ENCODE measurements around the gene BCDIN3D. TPM values are rescaled to one million over a fixed set of nuclear protein-coding genes. Genes with fewer than 3 reads are reported as not detected.

The BCDIN3D gene
- total and polyA plus RNA-seq, 9 of the 15 experiments (the other 6 are each of a cell fraction or from before 2014, with no cell fraction given), result 3.7 to 6.9 (median 5.6) TPM

DNA sequence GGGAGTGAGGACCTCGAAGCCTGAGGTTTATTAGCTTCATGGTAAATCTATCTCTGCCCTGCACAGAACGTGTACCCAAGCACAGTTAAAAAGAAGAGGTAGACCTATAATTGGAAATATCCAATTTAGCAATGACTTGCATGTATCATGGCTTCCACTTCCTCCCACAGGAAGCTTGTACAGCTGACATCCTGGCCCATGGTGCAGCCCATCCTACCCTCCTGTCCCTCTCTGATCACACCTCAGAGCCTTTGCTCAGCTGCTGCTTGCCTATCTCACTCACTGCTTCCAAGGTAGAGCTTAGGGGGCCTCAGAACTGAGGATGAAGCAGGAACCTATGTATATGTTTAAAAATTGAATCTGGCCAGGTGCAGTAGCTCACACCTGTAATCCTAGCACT, 4.3 kb upstream of the BCDIN3D start:
- ChIA-PET POLR2A (no interaction called here), CTCF (ENCODE audit: low intra/inter-chr PET ratio) (no interaction called here)
- peaks cover 10% of the 10 kb centered on the region in 2 experiments; a peak in 4 of 5 replicates for H3K4me1 ChIP-seq (replicated peaks in 1 of 2; ENCODE audit: control insufficient read depth in 2 of 2, insufficient read depth in 2 of 2, low read length in 2 of 2)
- no peak for ATAC-seq
- in situ Hi-C loops (cut with MboI) (no loop called here), intact Hi-C loops (cut with micrococcal nuclease) (no loop called here)
- no peaks in the 10 kb centered on the region for H3K36me3 ChIP-seq (ENCODE audit: control insufficient read depth, insufficient read depth, low read length)
- H2AFZ ChIP-seq (ENCODE audit: low read depth, low read length), result no peak overlapping the region
- peaks cover 9 to 14% of the 10 kb centered on the region in 2 experiments; a peak in 3 of 5 replicates for H3K27me3 ChIP-seq (ENCODE audit: control insufficient read depth in 2 of 2, insufficient read depth in 2 of 2, low read length in 2 of 2)
- no peaks in the 10 kb centered on the region for H4K20me1 ChIP-seq (replicated peaks; ENCODE audit: control insufficient read depth, insufficient read depth, low read length)
- H3K79me2 ChIP-seq (ENCODE audit: control insufficient read depth, insufficient read depth, low read length), result peaks cover 12% of the 10 kb centered on the region
- FAIRE-seq, result no peak
- 0% methylated on average over 2 of the region's 2 CpGs for WGBS (ENCODE audit: insufficient coverage, low coverage, missing lambda C conversion rate)
- no peak overlapping the region for H3K4me2 ChIP-seq (ENCODE audit: insufficient read depth, low read length)
- no peak for DNase-seq (ENCODE audit: extremely low read depth in 1 of 4, low spot score in 3 of 4)
- no TSS peak for BruUV-seq (replicated peaks)
- no peaks in the 10 kb centered on the region for H3K9me1 ChIP-seq (ENCODE audit: control insufficient read depth, insufficient read depth, low read length)
- no peak overlapping the region for H3K27ac ChIP-seq (ENCODE audit: extremely low read depth, low read depth, low read length)
- no peak overlapping the region for H3K4me3 ChIP-seq
- H3K9me3 ChIP-seq (replicated peaks; ENCODE audit: control insufficient read depth, insufficient read depth, low read depth, low read length), result no peaks in the 10 kb centered on the region
- no peak overlapping the region for H3K9ac ChIP-seq (ENCODE audit: insufficient read depth in 1 of 2, low read depth in 2 of 2, low read length in 2 of 2)
- TF ChIP-seq ZNF12 (CRISPR knock-in tag; IDR thresholded peaks at IDR 0.05) (no peak), HMG20A (CRISPR knock-in tag; conservative IDR thresholded peaks at IDR 0.05) (no peak), ZNF75A (CRISPR knock-in tag; IDR thresholded peaks at IDR 0.05) (no peak), U2AF2 (optimal IDR thresholded peaks at IDR 0.05; ENCODE audit: low read depth, low read length) (no peak), SPI1 (IDR thresholded peaks at IDR 0.05; ENCODE audit: borderline replicate concordance, low read depth, low read length) (peak; percentile 40; the same call in 1 of the 2 replicates), FUS (optimal IDR thresholded peaks at IDR 0.05; ENCODE audit: low read depth, low read length) (no peak), ZNF140 (CRISPR knock-in tag; IDR thresholded peaks at IDR 0.05) (no peak), ZBED1 (IDR thresholded peaks at IDR 0.05) (no peak), NFE2 (IDR thresholded peaks at IDR 0.05; ENCODE audit: low read depth) (0 out of 2 replicates have a peak, but pooled peaks have one; percentile 10), ZFP36 (IDR thresholded peaks at IDR 0.05; ENCODE audit: low read depth, low read length, partially characterized antibody) (no peak), SRSF9 (IDR thresholded peaks at IDR 0.05; ENCODE audit: borderline replicate concordance, low read depth, low read length) (no peak), ZC3H8 (IDR thresholded peaks at IDR 0.05) (no peak), SAP30 (IDR thresholded peaks at IDR 0.05; ENCODE audit: borderline replicate concordance, insufficient read depth, low read depth, low read length, poor library complexity, severe bottlenecking) (no peak)
- TF ChIP-seq, protein P1, sequence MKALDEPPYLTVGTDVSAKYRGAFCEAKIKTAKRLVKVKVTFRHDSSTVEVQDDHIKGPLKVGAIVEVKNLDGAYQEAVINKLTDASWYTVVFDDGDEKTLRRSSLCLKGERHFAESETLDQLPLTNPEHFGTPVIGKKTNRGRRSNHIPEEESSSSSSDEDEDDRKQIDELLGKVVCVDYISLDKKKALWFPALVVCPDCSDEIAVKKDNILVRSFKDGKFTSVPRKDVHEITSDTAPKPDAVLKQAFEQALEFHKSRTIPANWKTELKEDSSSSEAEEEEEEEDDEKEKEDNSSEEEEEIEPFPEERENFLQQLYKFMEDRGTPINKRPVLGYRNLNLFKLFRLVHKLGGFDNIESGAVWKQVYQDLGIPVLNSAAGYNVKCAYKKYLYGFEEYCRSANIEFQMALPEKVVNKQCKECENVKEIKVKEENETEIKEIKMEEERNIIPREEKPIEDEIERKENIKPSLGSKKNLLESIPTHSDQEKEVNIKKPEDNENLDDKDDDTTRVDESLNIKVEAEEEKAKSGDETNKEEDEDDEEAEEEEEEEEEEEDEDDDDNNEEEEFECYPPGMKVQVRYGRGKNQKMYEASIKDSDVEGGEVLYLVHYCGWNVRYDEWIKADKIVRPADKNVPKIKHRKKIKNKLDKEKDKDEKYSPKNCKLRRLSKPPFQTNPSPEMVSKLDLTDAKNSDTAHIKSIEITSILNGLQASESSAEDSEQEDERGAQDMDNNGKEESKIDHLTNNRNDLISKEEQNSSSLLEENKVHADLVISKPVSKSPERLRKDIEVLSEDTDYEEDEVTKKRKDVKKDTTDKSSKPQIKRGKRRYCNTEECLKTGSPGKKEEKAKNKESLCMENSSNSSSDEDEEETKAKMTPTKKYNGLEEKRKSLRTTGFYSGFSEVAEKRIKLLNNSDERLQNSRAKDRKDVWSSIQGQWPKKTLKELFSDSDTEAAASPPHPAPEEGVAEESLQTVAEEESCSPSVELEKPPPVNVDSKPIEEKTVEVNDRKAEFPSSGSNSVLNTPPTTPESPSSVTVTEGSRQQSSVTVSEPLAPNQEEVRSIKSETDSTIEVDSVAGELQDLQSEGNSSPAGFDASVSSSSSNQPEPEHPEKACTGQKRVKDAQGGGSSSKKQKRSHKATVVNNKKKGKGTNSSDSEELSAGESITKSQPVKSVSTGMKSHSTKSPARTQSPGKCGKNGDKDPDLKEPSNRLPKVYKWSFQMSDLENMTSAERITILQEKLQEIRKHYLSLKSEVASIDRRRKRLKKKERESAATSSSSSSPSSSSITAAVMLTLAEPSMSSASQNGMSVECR (CRISPR knock-in tag; IDR thresholded peaks at IDR 0.05), result no peak
- TF ChIP-seq, protein P2, sequence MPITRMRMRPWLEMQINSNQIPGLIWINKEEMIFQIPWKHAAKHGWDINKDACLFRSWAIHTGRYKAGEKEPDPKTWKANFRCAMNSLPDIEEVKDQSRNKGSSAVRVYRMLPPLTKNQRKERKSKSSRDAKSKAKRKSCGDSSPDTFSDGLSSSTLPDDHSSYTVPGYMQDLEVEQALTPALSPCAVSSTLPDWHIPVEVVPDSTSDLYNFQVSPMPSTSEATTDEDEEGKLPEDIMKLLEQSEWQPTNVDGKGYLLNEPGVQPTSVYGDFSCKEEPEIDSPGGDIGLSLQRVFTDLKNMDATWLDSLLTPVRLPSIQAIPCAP (CRISPR knock-in tag; IDR thresholded peaks at IDR 0.05; ENCODE audit: borderline replicate concordance), result no peak
- TF ChIP-seq, protein P3, sequence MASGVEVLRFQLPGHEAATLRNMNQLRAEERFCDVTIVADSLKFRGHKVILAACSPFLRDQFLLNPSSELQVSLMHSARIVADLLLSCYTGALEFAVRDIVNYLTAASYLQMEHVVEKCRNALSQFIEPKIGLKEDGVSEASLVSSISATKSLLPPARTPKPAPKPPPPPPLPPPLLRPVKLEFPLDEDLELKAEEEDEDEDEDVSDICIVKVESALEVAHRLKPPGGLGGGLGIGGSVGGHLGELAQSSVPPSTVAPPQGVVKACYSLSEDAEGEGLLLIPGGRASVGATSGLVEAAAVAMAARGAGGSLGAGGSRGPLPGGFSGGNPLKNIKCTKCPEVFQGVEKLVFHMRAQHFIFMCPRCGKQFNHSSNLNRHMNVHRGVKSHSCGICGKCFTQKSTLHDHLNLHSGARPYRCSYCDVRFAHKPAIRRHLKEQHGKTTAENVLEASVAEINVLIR (CRISPR knock-in tag; IDR thresholded peaks at IDR 0.05), result no peak
